GM19025 (cell line): ENCODE measurements around the gene CHL1.

Experiments
- ATAC-seq: cut with Tn5 transposase; IDR thresholded peaks from one replicate; pipeline ENCODE4 v1.9.1; 2021; ENCODE audit warnings: mild to moderate bottlenecking, low read depth, moderate library complexity; ENCODE audit not compliant: unreplicated experiment

Gene CHL1, protein sequence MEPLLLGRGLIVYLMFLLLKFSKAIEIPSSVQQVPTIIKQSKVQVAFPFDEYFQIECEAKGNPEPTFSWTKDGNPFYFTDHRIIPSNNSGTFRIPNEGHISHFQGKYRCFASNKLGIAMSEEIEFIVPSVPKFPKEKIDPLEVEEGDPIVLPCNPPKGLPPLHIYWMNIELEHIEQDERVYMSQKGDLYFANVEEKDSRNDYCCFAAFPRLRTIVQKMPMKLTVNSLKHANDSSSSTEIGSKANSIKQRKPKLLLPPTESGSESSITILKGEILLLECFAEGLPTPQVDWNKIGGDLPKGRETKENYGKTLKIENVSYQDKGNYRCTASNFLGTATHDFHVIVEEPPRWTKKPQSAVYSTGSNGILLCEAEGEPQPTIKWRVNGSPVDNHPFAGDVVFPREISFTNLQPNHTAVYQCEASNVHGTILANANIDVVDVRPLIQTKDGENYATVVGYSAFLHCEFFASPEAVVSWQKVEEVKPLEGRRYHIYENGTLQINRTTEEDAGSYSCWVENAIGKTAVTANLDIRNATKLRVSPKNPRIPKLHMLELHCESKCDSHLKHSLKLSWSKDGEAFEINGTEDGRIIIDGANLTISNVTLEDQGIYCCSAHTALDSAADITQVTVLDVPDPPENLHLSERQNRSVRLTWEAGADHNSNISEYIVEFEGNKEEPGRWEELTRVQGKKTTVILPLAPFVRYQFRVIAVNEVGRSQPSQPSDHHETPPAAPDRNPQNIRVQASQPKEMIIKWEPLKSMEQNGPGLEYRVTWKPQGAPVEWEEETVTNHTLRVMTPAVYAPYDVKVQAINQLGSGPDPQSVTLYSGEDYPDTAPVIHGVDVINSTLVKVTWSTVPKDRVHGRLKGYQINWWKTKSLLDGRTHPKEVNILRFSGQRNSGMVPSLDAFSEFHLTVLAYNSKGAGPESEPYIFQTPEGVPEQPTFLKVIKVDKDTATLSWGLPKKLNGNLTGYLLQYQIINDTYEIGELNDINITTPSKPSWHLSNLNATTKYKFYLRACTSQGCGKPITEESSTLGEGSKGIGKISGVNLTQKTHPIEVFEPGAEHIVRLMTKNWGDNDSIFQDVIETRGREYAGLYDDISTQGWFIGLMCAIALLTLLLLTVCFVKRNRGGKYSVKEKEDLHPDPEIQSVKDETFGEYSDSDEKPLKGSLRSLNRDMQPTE (N-terminal part only)

DNA sequence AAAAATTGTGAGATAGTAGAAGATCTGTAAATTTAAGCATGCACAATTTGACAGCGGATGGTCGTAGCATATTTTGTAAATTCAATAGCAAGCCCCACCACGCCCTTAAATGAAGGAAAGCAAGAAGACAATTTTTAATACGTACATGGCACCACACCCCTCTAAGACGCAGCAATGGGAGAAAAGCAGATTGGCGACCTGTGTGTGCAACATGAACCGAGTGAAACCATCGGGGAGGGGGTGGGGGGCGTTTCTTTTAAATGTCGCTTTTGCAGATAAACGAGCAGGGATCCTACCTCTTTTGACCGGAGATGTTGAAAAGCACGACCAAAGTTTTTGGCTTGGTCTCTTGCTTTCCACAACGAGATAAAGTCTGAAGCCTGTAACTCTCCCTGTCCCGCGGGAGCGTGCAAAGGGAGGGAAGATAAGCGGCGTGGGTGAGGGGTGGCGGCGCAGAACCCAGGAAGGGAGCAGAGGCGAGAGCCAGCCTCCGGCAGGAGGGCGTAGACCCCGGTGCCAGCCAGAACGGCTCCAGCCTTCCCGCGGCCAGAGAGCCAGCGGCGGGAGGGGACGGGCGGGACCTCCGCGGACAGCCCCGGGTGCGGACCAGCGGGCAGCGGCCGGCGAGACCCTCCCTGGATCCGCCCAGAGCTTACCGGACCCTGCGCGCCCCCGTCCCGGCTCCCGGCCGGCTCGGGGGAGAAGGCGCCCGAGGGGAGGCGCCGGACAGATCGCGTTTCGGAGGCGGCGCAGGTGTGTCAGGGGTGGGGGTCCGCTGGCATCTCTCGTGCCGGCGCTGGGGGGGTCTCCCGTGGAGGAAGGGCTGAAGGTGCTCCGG lies at the start of gene CHL1:
Gene CHL1, plus strand, starts transcription at position 453 of the 838 bp plus-strand sequence. CDS start 123,014 bp downstream, outside the sequence.
- ATAC-seq: no peak

DNA sequence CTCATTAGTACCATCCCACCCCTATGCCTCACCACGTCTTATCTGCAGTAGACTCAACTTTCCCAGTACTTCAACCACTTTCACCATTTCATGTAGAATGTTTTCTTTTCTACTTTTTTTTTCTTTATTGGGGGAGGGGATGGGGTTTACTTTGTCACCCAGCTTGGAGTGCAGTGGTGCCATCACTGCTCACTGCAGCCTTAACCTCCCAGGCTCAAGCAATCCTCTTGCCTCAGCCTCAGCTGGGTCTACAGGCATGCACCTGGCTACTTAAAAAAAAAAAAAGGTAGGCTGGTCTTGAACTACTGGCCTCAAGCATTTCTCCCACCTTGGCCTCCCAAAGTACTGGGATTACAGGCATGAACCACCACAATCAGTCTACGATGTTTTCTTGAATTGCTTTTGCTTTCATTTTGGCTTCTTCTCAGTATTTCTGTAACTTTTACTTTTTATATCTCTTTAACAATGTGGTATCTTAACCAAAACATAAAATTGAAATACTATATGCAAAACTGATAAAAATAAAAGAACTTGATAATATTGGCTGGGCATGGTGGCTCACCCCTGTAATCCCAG lies 44.9 kb upstream of the CHL1 start:
- no peak for ATAC-seq

DNA sequence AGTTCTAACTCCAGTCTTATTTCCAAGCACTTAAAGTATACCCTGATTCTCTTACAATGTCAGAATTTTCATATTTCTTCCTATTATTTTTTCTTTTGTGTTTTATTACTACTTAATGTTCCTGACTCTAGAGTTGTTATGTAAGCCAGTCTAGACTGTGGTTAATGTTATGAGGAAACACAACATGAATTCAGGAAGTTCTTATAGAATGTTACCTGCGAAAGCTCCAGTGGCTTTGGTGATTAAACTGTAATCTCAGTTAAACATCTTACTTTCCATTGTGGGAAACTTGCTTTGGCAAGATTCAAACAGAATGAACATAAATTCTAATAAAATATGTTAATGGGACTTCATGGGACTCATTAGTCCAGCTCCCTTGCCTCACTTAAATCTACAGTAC lies 36.6 kb upstream of the CHL1 start:
- ATAC-seq: no peak

DNA sequence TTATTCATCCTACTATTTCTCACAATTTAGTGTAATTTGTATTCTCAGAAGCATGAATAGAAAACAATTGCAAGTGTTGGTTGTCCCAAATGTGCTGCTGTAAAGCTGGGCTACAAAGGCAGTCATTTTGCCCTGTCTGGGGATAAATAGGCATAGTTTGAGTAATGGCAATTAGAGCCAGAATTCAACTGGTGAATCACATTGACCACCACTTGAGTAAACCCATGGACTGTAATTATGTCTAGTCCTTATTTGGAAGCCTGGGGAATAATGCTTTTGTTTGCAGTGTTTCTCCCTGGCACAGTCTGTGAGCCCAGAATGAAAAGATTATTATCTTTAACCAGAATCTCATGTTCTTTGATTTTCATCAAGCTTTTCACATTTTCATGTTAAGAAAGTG lies 30.5 kb upstream of the CHL1 start:
- ATAC-seq: no peak

DNA sequence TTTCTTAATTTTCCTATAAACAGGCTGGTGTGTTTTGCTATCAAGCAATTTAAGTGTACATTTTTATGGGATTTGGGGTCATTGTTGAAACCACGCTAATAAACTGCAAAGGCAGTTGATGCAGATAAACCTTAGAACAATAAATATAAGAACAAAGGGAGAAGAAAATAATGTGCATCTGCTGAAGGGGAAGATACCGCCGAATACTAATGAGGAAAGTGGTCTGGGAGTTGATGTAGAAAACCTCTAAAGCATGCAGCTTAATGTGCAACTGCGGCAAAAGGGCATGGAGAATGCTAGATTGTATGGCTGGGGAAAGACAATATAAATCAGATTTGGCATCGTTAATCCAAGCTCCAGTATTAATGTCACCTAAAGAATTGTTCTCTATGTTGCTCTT lies 29.8 kb upstream of the CHL1 start:
- no peak for ATAC-seq

DNA sequence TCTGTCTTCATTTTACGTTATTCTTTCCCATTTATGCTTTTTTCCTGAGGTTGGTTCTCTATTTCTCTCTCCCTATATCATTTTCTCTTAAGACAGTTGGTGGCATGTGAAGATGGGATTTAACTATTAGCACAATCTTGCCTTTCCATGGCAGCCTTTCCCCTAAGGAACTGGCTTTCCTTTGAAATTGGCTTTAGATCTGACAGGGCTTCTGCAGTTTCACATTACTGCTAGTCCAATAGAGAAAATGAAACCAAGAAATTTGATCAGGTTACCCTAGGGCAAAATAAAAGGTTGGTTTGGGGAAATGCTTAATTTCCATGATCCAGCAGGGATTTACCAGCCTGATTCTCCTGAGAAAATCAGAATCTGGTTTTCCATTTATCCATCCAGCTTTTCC lies 22.7 kb upstream of the CHL1 start:
- ATAC-seq: peak; percentile 83

DNA sequence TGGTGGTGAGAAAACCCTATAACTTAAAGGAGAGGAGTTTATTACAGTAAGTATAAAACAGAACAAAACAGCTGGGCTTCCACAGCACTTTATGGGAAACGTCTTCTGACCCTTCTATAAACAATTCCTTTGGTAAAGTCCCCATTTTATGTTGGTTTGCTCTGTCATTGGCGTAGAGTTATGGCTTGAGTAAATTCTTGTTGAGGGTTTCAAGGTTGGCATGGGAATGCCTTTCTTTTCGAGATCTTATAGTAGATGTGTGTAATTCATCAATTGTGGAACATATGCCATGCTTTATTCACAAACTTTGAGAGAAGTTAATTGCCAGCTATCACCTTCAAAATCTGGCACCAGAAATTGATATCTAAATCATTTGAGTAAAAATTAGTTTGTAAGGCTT lies 11.6 kb upstream of the CHL1 start:
- ATAC-seq: no peak

DNA sequence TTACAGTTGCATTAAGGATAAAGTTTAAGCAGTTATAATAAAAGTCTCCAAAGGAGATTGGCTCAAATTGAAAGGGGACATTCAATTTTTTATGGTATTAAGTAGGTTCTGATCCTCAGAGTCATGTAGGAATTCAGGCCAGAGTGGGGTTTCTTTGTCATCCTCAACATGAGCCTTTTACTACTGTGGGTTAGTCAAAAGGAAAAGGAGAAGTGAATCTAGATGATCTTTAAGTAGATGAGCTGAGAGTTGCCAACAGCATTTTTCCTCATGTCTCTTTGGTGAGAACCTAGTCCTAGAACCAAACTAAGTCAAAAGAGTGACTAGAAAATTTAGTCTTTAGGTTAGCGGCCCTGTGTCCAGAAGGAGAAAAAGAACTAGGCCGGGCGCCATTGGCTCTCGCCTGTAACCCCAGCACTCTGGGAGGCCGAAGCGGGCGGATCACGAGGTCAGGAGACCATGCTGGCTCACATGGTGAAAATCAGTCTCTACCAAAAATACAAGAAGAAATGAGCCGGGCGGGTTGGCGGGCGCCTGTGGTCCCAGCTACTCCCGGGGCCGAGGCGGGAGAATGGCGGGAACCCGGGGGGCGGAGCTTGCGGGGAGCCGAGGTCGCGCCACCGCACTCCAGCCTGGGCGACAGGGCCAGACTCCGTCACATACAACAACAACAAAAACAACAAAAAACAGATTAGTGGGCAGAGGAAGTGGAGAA lies 4.2 kb upstream of the CHL1 start:
- ATAC-seq: peak; percentile 44

DNA sequence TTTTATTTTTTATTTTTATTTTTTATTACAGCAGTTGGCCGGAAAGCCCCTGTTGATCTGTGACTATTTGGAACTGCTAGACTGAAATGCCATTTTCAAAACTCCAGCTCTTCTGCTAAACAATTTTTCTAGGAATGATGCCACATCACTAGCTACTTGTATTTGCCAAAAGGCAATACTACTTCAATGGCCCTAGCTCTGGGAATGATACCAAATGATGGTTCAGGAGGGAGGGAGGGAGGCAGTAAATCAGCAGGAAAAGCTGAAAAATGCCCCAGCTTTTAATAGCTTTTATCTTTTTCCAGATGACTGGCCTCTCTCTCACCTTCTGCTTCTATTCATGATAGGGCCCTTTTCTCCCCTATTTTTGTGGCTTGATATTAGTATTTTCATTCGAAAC lies 2.6 kb upstream of the CHL1 start:
- no peak for ATAC-seq

DNA sequence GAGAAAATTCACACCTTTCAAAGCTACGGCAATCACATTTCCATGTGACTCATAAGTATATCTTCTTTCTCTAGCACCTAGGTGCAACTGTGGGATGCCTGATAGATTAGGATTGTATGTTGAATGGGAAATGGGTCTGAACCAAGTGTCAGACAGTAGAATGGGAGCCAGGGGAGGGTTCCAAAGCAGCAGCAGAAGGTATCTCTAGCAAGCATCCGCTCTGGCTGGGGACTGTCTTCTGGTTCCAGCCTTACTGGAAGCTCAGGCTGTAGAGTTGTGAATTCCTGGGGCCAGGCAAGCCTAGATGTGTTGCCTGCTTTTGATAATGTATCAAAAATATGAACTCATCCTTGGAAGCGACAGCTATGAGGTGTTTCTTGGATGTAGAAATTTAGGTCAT lies 2.1 kb upstream of the CHL1 start:
- ATAC-seq: no peak

DNA sequence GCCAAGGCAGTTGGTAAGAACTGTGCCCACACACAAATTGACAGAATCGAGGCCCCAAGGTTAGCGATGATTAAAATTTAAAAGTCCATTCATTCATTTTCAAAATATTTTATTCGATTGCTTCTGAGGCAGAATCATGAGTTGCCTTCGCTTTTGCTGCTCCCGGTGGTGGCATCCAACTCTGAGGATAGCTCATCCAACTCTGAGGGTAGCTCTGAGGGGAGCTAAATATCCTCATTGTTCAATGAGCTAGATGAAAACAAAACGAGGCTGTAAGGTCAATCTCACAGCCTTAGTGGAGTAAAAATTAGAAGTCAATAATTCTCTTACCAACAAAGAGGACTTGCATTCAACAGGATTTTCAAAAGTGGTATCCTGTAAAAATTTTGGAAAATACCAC lies 897 bp upstream of the CHL1 start:
- ATAC-seq: no peak

DNA sequence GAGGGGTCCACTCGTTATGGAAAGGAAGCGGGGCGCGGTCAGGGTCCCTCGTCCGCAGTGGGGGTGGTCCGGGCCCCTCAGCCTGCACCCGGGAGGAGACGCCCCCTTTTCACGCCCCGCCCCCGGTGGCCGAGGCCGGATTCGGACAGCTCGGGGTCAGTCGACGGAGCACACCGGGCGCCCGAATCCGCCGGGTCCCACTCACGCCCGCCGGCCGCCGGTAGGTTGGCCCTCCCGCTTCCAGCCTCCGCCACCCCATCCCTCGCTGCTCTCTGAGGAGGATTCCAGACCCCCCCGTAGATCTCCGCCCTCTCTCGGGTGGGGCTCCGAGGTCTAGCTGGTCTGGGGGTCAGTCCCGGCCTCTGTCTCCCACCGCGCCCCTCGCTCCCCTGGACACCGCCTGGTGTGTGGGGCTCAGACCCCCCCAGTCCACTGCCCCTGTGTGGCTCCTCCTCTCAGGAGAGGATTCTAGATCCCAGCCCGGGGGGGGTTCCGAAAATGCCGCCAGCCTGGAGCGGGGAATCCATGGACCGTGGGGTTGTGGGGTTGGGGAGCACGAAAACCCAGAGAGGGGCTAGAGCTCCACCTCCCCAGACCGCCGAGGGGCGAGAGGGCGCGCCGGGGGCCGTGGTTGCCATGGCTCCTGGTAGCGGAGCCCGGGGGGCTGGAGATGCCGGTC lies 725 bp downstream of the CHL1 start:
- ATAC-seq: peak; percentile 29

DNA sequence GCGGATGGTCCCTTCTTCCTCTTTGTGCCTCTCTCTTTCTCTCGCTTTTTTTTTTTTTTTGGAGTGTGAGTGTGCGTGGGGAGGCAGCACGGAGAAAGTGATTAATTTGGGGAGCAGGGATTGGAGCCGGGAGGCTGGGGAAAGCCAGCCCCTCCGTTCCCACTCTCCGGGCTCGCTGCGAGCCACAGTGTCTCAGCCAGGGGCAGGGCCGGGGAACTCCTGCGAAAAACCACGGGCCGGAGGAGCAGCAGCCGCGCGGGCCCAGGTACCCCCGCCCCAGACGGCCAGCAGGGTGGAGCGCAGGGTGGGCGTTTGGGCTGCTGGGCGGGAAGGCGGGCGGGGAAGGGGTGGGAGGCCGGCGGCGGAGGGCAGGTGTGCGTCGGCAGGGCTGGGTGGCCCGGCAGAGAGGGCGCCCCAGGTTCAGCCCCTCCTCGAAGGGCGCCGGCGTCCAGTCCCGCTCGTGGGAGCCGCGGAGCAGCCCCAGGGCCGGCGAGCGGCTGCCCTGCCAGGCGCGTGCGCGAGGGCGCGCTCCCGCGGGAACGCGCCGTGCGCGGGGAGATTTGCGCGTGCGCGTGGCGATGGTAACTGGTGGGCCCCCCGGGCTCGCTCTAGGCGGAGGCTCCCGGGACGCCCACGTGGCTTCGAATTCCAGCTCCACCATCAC lies 1.4 kb downstream of the CHL1 start:
- peak; percentile 58 for ATAC-seq

DNA sequence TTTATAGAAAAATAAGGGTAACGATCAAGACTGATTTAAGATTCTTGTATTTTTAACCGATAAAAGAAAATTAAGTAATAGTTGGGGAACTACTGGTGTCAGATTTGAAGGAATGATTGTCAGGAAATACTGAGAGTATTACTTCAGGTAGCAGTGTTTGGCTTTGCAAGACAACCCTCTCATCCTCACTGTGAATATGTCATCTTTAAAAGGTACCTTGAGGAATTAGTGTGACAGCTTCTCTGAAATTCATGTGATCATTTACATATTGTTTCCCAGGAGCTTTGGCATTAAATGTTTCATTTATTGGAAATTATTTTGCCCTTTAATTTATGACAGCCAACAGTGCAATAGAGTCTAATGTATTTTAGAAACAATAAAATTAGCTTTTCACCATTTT lies 3.3 kb downstream of the CHL1 start:
- no peak for ATAC-seq

DNA sequence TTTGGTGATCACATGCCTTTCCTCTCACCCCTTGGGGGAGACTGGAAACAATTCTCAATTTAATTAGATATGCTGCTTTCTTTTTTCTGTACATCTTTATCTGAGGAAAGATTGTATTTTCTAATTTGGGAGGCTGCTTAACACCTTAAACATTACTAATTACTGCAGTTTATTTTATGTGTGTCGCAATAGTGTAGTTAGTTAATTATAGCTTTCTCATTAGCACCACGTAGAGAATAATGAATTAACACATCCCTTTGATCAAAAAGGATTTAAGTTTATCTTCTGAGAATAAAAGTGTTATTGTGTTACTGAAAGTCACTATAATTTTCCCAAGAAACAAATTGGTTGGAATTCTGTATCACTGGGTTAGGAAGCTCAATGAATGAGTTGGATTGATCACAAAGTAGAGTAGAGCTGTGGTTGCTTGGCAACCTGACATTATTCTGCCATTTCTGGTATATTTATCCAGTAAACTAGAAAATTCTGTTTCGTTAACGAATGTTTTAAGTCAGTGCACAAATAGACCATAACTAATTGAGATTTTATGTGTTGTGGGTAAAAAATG lies 4.3 kb downstream of the CHL1 start:
- no peak for ATAC-seq

DNA sequence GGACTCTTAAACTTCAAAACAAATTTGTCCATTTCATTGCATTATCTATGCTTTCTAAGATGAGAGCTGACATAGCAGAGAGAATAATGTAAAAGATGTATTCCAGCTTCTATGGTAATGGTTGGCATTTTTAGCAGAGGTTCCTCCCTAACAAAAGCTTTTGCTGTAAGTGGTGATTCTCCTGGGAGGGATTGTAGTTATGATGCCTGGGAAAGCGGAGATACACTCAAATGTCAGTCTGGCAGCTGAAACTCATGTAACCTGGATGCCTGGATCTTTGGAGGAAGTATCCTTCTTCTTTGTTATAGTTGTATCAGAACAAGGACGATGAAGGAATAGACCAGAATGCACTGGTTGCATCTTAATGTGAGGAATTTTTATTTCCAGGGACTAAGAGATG lies 7.5 kb downstream of the CHL1 start:
- ATAC-seq: no peak

DNA sequence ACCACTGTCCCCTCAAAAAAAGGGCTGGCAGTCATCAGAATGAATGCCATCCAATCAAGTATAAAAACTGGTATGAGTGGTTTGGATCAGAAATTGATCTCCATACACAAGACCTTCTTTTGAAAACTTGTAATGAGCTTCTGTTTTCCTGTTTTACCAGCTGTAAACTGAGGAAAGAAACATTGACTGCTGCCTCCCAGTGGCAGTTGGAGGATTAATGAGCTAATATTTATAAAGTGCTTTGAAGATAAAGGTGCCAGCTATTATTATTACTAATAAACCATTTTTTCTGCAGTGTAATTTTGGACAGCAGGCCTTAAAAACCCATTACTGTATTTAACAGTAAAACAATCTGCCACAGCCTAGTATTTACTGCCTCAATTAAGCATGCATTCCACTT lies 11.4 kb downstream of the CHL1 start:
- no peak for ATAC-seq

DNA sequence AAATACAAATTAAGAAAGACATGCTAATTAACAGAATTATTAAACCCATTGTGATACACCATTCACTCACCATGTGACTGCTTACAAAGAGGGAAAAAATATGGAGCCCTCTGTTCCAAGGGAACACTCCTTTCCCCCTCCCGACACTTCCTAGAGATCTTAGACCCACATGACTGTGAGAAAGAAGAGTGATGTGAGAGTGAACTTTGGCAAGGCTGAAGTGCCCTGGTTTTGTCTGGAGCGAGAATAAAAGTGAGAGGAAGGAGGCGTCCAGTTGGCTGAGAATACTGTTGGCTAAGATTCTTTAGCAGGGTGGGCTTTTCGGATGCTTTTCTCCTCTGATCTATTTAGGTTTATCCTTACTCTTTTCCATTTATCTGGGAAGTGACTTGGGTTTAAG lies 14.1 kb downstream of the CHL1 start:
- ATAC-seq: no peak
